IPS-18c (cell line): ENCODE results near the gene SERPINB13.

Experiments
- H3K4me3 ChIP-seq: 2 replicates; pipeline ENCODE4 v1.7.0; 2013; ENCODE audit warnings: low read depth, mild to moderate bottlenecking, low read length, moderate library complexity; ENCODE audit not compliant: insufficient read depth
- H3K9me3 ChIP-seq: one replicate; pipeline ENCODE4 v1.6.1; 2013; ENCODE audit warnings: mild to moderate bottlenecking, low read length, moderate library complexity; ENCODE audit not compliant: control insufficient read depth, insufficient read depth

SERPINB13 gene, protein sequence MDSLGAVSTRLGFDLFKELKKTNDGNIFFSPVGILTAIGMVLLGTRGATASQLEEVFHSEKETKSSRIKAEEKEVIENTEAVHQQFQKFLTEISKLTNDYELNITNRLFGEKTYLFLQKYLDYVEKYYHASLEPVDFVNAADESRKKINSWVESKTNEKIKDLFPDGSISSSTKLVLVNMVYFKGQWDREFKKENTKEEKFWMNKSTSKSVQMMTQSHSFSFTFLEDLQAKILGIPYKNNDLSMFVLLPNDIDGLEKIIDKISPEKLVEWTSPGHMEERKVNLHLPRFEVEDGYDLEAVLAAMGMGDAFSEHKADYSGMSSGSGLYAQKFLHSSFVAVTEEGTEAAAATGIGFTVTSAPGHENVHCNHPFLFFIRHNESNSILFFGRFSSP

DNA sequence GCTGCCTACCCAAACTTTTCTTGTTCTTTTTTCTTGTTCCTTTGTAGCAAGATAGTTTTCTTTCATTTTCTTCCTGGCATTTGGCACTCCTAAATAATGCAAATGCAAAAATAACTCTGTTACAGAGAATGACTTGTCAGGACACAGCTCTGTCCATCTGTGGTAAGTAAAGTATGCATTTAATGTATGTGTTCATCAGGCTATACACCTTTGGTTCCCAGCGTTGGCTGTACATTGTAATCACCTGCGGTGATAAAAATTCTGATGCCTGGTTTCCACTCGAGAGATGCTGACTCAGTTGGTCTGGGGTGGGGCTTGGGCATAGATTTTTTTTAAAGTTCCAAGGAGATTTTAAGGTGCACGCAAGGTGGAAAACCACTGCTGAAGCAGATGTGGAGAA lies at the start of gene SERPINB13:
Gene SERPINB13 (plus strand): TSS at position 378 of the 400 bp plus-strand sequence. CDS start 1,325 bp downstream, outside the sequence.
- Histone ChIP-seq H3K4me3 (no peak within 1 kb of the TSS), H3K9me3 (no peaks in the 10 kb centered on the region)

DNA sequence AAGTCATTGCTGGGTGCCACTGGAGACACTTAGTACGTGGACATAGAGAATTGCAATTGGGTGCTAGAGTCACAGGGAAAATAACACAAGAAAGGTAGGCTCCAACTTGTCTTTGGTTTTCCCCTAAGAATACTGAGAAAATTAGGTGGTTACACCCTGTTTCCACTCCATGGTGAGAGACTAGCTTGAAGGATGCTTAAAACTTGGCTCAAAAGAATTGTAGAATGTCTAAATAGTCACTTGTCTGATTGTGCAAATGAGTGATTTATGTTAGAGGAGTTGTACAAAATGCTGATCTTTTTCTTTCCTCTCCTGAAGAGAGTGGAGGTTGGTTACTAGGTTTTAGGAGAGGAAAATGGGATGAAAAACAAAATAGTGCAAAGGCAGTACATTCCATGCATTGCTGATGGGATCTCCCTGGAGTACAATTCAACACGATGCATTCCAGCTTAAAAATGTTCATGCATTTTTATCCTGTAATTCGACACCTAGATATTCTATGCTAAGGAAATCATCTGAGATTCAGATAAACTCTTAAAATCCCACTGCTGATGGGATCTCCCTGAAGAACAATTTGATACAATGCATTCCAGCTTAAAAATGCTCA lies 47.1 kb upstream of the SERPINB13 start:
- no peaks in the 10 kb centered on the region for H3K9me3 ChIP-seq
- H3K4me3 ChIP-seq: no peak overlapping the region

DNA sequence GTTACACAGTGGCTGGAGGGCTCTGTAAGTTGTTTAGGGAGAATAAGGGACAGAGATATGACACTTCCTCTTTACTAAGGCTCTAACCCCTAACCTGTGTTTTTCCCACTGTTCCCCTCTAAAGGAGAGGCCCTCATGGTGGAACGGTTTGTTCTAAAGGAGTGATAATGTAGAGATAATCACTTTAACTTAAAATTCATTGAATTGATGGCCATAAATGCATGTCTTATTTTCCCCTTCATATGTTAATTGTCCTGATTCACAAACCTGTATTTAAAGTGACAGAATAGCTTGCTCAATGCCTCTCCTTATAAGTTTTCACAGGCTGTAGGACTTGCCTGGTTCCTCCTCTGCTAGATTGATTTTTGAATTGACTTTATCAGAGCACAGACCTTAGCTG lies 45.1 kb upstream of the SERPINB13 start, which contains the start of gene SERPINB12:
Gene SERPINB12 (plus strand): TSS at position 301 of the 400 bp plus-strand sequence. CDS start 13,791 bp downstream, outside the sequence.
- H3K4me3 ChIP-seq: no peak within 1 kb of the TSS
- H3K9me3 ChIP-seq: no peaks in the 10 kb centered on the region

DNA sequence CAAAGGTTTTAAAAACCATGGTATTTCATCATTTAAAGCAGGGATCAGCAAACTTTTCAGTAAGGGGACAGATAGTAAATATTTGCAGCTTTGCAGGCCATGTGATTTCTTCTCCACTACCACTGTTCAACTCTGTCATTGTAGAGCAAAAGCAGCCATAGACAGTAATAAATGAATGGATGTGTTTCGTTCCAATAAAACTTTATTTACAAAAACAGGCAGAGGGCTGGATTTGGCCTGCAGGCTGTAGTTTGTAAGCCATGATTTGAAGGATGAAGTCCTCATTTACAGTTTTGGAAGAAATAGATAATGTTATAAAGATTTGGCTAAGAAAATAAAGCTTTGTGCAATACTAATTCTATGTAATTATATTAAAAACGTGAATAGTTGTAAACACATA lies 43.1 kb upstream of the SERPINB13 start:
- no peak overlapping the region for H3K4me3 ChIP-seq
- H3K9me3 ChIP-seq: no peaks in the 10 kb centered on the region

DNA sequence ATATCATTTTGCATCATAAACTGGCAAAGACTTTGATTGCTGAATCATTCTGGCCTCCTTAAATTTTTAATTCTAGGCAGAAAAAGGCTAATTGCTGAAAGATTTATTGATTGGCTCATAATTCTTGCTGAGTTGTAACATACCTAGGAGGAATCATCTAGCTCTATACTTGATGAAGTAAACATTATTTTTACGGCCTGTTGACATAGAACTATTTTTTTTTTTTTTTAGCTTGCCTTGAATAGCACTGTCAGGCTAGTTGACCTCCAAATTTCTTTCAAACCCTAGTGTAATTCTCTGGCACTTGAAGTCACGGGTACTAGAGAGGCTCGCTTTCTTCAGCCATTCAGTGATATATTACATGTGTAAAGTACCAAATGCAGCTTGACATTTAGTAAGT lies 42.1 kb upstream of the SERPINB13 start:
- H3K9me3 ChIP-seq: no peaks in the 10 kb centered on the region
- no peak overlapping the region for H3K4me3 ChIP-seq

DNA sequence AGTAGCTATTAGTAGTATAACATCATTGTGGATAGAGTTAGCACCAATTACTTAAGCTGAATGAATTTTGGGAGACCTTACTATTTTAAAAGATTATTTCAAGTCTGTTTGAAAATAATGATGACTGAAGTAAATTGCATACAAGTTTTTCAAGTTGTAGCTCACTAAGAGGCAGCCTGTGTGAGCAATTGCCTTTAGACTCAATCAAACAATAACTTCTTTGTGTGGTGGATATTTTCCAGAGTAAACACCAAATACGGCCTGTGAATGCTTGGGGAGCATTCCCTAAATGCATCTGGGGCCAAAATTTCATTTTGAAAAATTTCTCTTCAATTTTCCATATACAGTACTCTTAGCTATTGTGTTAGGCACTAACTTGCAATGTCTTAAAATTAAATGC lies 37.1 kb upstream of the SERPINB13 start:
- Histone ChIP-seq H3K4me3 (no peak overlapping the region), H3K9me3 (no peaks in the 10 kb centered on the region)

DNA sequence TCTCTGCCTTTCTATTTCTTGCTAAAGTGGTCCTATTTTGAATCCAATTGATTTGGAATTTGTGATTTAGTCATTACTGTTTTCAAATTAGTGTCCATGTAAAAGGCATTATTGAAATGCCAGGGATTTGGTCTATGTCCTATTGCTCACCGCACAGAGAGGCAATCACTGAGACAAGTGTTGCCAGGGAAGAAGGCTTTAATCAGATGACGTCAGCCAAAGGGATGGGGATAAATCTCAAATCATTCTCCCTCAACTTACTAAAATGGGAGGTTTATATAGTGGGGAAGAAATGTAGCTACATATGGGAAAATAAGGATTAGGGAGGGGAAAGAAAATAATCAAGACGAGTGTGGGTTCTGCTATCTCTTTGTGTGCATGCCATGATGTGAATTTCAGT lies 35.4 kb upstream of the SERPINB13 start:
- Histone ChIP-seq H3K9me3 (no peaks in the 10 kb centered on the region), H3K4me3 (no peak overlapping the region)

DNA sequence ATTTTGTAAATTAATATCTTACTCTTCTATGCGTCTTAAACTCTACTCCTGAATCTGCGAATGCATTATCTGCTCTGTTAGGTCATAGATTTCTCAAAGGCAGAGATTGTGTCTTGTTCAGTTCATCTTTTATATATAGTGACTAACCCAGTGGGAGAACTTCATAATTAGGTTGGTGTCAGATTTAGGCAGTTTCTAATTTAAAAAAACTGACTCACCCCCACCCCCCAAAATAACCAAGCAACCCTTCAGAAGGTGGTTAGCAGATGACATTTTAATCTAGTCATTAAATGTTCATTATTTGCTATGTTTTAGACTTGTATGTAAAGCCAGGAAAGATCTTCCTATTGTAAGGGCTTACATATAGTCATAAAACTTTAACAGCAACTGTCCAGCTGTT lies 34.6 kb upstream of the SERPINB13 start:
- Histone ChIP-seq H3K4me3 (no peak overlapping the region), H3K9me3 (no peaks in the 10 kb centered on the region)

DNA sequence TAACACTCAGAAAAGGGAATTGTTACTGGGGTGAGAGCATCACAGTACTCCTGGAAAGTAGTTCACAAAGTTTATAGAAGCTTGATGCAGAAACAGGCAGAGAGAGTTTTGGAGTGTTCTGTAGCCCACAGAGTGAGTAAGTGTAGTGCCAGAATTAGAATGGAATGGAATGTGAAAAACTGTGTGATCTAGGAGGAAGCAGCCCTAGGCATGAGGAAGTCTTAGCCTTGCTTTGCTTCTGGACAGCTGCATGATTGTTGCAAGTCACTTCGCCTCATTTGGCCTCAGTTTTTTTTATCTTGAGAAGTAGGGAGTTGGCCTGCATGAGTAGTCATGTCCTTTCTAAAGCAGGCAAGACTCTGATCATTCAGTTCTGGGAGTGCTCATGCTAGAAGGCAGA lies 34.1 kb upstream of the SERPINB13 start:
- no peak overlapping the region for H3K4me3 ChIP-seq
- no peaks in the 10 kb centered on the region for H3K9me3 ChIP-seq

DNA sequence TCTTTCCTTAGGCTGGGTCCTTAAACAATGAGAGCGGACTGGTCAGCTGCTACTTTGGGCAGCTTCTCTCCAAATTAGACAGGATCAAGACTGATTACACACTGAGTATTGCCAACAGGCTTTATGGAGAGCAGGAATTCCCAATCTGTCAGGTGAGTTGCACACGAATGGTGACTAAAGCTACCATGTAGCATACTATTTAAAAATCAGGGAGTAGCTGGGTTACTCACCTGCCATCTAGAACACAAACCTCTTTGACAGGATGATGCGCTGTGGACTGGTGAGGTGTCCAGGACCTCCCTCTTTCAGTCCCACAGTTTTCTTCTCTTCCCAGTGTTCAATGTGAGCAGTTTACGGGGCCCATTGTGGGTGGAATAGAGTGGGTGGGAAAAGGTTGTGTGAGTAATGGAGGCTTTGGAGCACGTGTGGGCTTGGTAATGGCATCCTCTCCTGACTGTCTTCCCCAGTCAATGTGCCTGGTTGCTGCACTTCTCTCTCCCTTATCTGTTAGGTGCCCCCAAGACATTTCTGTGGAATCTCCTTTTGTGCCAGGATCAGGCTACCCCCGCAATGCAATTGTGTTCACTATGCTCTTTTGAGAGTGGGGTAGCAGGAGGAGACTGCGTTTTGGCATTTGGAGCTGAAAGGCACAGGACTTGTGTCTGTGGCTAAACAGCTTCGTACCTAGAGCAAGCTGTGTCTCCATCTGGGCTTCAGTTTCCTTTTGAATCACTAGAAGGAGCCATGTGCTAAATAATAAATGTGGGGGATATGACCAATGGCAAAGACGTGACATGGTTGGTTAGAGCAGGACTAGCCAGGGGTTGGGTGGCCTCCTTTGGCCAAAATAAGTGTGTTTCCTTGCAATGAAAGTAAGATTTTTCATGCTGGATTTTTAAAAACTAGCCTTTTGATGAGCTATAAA lies 27.3 kb upstream of the SERPINB13 start:
- Histone ChIP-seq H3K4me3 (no peak overlapping the region), H3K9me3 (peaks cover 2% of the 10 kb centered on the region)

DNA sequence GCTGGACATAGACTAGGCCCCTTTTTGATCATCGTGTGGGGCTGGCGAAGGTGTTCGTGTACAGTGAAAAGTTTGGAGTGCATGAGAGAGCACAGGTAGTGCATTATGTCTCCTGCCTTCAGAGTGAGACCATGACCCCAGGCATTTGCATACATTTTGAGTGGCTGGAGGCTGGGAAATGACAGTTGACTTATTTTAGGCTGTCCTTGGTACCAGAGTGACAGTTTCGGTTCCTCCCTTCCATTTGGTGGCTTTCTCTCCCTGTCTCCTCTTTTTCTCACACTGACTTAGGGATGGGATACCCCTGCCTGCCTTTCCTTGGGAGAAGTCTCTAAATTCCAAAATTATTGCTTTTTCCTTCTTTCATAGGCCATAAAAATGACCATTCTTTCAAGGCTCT lies 24.9 kb upstream of the SERPINB13 start:
- Histone ChIP-seq H3K4me3 (no peak overlapping the region), H3K9me3 (peaks cover 2% of the 10 kb centered on the region)

DNA sequence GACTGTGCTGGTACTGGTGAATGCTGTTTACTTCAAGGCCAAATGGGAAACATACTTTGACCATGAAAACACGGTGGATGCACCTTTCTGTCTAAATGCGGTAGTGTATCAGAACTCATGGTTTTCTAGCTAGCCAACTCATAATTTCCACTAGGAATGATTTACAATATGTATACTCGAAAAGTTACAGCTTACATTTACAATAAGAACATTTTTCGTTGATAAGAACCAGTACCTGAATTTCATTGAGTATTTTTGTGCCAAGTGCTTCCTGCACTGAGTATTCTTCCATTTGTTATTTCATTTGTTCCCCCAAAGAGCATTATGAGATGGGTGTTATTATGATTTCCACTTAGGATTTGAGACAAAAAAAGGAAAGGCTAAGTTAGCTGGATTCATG lies 23.1 kb upstream of the SERPINB13 start:
- no peak overlapping the region for H3K4me3 ChIP-seq

DNA sequence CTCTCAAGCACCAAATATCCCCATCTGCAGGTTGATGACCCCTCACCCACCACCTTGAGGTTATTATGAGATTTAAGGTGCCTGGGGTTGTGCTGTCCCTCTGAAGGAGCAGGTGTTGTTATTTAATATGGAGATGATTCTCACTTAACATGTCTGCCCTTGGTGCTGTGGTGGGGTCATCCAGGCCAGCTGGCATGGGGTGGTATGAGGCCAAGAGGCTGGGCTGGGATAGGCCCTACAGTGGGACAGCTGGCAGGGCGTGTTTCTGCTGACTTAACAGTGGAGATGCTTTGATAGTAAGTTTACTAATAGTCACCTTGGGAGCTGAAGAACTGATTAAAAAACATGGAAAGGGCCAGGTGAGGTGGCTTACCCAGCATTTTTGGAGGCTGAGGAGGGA lies 22.6 kb upstream of the SERPINB13 start:
- no peak overlapping the region for H3K4me3 ChIP-seq
- H3K9me3 ChIP-seq: no peaks in the 10 kb centered on the region

More for the DNA sequence above, 23.1 kb upstream of the SERPINB13 start:
- peaks cover 2% of the 10 kb centered on the region for H3K9me3 ChIP-seq

DNA sequence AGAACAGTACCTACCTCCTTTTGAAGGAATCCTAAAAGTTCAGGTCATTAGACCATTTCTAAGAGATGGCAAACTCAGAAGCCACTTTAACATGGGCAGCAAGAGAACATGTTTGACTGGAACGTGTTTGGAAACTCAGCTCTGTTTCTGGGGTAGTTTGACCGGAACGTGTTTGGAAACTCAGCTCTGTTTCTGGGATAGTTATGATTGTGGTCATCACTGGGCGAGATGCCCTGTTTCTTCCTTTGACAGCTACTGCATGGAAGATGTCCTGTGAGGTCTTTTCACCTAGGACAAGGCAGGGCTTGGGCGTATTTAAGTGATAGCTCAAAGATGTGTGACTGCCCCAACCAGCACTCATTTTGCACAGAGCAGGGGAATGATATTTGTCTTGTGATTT lies 19.9 kb upstream of the SERPINB13 start:
- no peak overlapping the region for H3K4me3 ChIP-seq
- no peaks in the 10 kb centered on the region for H3K9me3 ChIP-seq

DNA sequence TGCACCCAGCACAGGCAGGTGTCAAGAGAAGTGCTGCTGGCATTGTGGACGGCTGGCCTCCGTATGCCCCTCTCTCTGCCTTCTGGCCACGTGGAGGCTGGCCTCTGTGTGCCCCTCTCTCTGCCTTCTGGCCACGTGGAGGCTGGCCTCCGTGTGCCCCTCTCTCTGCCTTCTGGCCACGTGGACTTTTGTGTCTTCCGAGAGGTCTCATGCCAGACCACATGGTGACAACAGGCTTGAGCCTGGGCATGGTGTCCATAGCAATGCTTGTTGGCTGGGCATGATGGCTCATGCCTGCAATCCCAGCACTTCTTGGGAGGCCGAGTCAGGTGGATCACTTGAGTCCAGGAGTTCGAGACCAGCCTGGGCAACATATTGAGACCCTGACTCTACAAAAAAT lies 19.3 kb upstream of the SERPINB13 start:
- Histone ChIP-seq H3K4me3 (no peak overlapping the region), H3K9me3 (no peaks in the 10 kb centered on the region)

DNA sequence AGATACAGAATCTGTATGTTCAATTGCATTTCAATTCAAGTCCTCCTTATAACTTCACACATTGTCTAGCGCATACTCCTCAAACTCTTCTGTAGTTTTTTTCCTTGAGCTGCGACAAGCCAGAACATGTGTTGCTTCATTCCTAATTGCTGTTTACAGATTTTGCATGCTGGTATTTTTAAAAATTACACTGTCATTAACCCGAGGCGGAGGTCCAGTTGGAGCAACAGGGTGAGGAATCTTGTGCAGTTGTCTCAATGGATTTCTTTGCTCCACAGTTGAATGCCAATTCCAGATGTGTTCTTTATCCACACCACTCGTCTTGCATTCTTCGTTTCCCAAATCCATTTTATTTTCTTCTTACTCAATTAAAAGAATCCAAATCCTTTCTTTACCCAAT lies 16.4 kb upstream of the SERPINB13 start:
- Histone ChIP-seq H3K4me3 (no peak overlapping the region), H3K9me3 (no peaks in the 10 kb centered on the region)

DNA sequence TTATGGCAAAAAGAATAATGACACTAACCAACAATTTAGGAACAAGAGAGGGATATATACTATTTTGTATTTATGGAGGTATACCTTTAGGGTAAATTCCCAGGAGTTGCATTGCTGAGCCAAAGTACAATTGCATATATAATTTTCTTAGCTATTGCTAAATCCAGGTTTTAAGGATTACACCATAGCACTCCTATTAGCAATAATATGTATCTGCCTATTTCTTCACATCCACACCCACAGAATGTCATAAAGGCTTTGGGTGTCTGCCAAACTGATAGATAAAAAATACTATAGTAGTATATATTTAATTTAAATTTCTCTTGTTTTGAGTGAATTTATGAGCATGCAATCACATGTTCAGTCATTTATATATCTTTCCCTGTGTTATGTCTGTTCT lies 11.5 kb upstream of the SERPINB13 start:
- Histone ChIP-seq H3K4me3 (no peak overlapping the region), H3K9me3 (no peaks in the 10 kb centered on the region)
